GM12865 (cell line): ENCODE measurements around the gene CDC25C.
"Not testable (repeated sequence)": the region's sequence is repeated elsewhere in the genome, so short reads cannot be mapped to it uniquely, and the experiment has no call there.

Experiments used
- DNase-seq: peaks from one replicate; pipeline ENCODE4 v3.0.0; 2010; ENCODE audit warnings: low read depth
- H3K4me3 ChIP-seq: 2 replicates; pipeline ENCODE4 v1.5.1; 2011; ENCODE audit warnings: mild to moderate bottlenecking, low read depth, low read length, control low read depth
- CTCF ChIP-seq: IDR thresholded peaks from 2 replicates; pipeline ENCODE4 v1.5.1; 2011; ENCODE audit warnings: low read length, control low read depth, low read depth, inconsistent platforms; ENCODE audit not compliant: insufficient read depth; ENCODE audit errors: missing control alignments

Gene CDC25C

GRCh38 chr5:138339091-138339456, 7.5 kb upstream of the CDC25C start:
- no peak for DNase-seq
- peak overlapping the region; percentile 90 for H3K4me3 ChIP-seq
- TF ChIP-seq CTCF, result no peak

- H3K4me3 ChIP-seq, result peak overlapping the region; percentile 90
- TF ChIP-seq CTCF, result no peak
- DNase-seq, result no peak
These were observed 6.9 kb upstream of the CDC25C start for GRCh38 chr5:138338411-138339090.

- peak within 1 kb of the TSS; percentile 90 for H3K4me3 ChIP-seq
- TF ChIP-seq CTCF, result no peak
- DNase-seq, result peak; percentile 97
These were observed 6.2 kb upstream of the CDC25C start, which contains the start of gene FAM53C for GRCh38 chr5:138337685-138338410. Gene FAM53C, plus strand, starts transcription at chr5:138338266. Its CDS starts 3,070 bp downstream, at chr5:138341336.

GRCh38 chr5:138336952-138337684, 5.5 kb upstream of the CDC25C start:
- no peak for DNase-seq
- no peak for TF ChIP-seq CTCF
- peak overlapping the region; percentile 90 for H3K4me3 ChIP-seq

- no peak overlapping the region for H3K4me3 ChIP-seq
- DNase-seq, result no peak
- no peak for TF ChIP-seq CTCF
These were observed 3.4 kb upstream of the CDC25C start for GRCh38 chr5:138334867-138335447.

- peak overlapping the region; percentile 74 for H3K4me3 ChIP-seq
- TF ChIP-seq CTCF, result no peak
- DNase-seq, result no peak
These were observed 673 bp downstream of the CDC25C start for GRCh38 chr5:138330813-138331448.

GRCh38 chr5:138318211-138318610, 13.4 kb downstream of the CDC25C start:
- H3K4me3 ChIP-seq, DNase-seq: not testable (repeated sequence)
